GM13977 (cell line): ENCODE results near the gene PDPK1.

Source experiments
- DNase-seq: peaks from one replicate; pipeline ENCODE4 v3.0.0; 2012; ENCODE audit warnings: low spot score
- in situ Hi-C: fragments of 300-500 bp; cut with MboI; formaldehyde crosslinking; loops from one replicate; pipeline ENCODE4 v1.12.0; 2022; ENCODE audit warnings: low sequenced_read_pairs, low pct_unique_long_range_greater_than_20kb, mixed read lengths, inconsistent platforms; ENCODE audit not compliant: unreplicated experiment
- TF ChIP-seq, protein P1 (sequence below): IDR thresholded peaks from 2 replicates; pipeline ENCODE4 v1.5.1; 2012; ENCODE audit warnings: mild to moderate bottlenecking, control low read depth; ENCODE audit not compliant: insufficient read depth; ENCODE audit errors: extremely low read depth, missing control alignments

The PDPK1 gene

DNA sequence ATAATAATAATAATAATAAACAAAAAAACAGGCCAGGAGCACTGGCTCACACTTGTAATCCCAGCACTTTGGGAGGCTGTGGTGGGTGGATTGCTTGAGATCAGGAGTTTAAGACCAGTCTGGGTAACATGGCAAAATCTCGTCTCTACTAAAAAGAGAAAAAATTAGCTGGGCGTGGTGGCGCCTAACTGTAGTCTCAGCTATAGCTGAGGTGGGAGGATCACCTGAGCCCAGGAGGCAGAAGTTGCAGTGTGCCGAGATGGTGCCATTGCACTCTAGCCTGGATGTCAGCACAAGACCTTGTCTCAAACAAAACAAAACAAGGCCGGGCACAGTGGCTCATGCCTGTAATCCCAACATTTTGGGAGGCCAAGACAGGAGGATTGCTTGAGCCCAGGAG, 42.8 kb upstream of the PDPK1 start:
- TF ChIP-seq, protein P1, sequence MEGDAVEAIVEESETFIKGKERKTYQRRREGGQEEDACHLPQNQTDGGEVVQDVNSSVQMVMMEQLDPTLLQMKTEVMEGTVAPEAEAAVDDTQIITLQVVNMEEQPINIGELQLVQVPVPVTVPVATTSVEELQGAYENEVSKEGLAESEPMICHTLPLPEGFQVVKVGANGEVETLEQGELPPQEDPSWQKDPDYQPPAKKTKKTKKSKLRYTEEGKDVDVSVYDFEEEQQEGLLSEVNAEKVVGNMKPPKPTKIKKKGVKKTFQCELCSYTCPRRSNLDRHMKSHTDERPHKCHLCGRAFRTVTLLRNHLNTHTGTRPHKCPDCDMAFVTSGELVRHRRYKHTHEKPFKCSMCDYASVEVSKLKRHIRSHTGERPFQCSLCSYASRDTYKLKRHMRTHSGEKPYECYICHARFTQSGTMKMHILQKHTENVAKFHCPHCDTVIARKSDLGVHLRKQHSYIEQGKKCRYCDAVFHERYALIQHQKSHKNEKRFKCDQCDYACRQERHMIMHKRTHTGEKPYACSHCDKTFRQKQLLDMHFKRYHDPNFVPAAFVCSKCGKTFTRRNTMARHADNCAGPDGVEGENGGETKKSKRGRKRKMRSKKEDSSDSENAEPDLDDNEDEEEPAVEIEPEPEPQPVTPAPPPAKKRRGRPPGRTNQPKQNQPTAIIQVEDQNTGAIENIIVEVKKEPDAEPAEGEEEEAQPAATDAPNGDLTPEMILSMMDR: no peak
- DNase-seq: no peak
- in situ Hi-C loops: loop anchor here (10.0 kb wide), 1 partner anchor 50 kb away; no protein-coding TSS in a partner anchor

DNA sequence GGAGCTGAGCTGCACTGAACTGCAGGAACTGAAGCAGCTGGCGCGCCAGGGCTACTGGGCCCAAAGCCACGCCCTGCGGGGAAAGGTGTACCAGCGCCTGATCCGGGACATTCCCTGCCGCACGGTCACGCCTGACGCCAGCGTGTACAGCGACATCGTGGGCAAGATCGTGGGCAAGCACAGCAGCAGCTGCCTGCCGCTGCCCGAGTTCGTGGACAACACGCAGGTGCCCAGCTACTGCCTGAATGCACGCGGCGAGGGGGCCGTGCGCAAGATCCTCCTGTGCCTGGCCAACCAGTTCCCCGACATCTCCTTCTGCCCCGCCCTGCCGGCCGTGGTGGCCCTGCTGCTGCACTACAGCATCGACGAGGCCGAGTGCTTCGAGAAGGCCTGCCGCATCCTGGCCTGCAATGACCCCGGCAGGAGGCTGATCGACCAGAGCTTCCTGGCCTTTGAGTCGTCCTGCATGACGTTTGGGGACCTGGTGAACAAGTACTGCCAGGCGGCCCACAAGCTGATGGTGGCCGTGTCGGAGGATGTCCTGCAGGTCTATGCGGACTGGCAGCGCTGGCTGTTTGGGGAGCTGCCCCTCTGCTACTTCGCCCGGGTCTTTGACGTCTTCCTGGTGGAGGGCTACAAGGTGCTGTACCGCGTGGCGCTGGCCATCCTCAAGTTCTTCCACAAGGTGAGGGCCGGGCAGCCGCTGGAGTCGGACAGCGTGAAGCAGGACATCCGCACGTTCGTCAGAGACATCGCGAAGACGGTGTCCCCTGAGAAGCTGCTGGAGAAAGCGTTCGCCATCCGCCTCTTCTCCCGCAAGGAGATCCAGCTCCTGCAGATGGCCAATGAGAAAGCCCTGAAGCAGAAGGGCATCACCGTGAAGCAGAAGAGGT, 41.4 kb upstream of the PDPK1 start:
- DNase-seq: no peak
- TF ChIP-seq, protein P1: no peak
- in situ Hi-C loops: loop anchor here (10.0 kb wide), 1 partner anchor 52 kb away; no protein-coding TSS in a partner anchor

DNA sequence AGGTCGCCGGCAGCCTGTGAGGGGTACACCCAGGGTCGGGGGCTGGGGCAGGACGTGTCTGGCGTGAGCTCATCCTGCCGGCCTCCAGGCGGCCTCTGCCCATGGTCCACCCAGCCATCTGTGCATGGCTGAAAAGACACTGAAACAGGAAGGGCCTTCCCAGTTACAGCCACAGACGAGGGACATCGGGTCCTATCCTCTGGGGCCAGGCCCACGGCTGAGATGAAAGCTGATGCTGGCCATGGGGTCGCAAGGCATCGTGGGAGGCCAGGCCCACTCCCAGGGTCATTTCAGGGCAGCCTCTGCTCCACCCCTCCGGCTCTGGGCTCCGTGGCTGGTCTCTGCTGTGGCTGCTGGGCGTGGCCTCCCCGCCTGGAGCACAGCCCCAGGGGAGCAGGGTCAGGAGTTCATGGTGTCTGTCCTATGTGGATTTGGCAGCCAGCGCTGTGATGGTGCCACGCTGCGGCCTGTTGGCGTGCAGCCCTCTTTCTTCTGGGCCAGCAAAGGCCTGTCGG, 40.6 kb upstream of the PDPK1 start:
- TF ChIP-seq, protein P1: no peak
- no peak for DNase-seq
- in situ Hi-C loops: loop anchor here (10.0 kb wide), 1 partner anchor 52 kb away; no protein-coding TSS in a partner anchor

GRCh38 chr16:2497695-2498484, 39.9 kb upstream of the PDPK1 start:
- TF ChIP-seq, protein P1: no peak
- DNase-seq: no peak
- in situ Hi-C loops: loop anchor here (10.0 kb wide), 1 partner anchor 53 kb away; no protein-coding TSS in a partner anchor

DNA sequence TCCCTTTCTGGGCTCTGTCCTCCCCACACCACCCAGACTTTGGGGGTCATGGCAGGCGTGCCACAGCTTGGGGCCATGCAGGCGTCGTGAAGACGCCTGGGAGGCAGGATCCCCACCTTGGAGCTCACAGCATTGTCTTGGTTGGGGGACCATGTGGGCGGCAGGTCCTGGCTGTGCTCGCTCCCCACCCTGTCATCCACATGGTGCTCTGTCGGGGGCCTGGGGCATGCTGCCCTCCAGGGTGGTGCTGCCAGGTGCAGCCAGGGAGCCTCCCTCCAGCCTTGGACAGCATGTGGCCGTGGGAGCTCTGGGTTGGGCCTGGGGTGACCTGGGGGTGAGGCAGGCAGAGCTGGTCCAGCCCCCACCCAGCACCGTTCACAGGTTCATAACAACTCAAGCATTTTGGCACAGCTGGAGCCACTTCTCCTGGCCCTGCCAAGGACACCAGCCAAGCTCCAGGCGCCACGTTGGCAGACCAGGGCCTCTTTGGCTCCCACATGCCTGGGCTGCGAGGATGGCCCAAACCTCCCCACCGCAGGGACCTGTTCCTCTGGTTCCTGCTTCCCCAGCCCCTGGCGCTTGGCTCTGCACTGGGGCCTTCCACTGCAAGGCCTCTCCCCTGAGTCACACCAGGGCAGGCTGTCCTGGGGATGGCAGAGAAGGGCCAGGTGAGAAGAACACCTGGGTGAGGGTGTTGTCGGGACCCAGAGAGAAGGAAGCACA, 39.1 kb upstream of the PDPK1 start:
- DNase-seq: no peak
- TF ChIP-seq, protein P1: no peak
- in situ Hi-C loops: loop anchor here (10.0 kb wide), 1 partner anchor 54 kb away; no protein-coding TSS in a partner anchor
